ENCODE results near the gene FARP1.

- no peak for TF ChIP-seq POLR2A (IDR thresholded peaks at IDR 0.05)
- no peak for TF ChIP-seq CTCF (IDR thresholded peaks at IDR 0.05)
Measured at GRCh38 chr13:98285852-98286594, 143.1 kb downstream of the FARP1 start.
